Mucosa of stomach (tissue), 1 donor: ENCODE data around the gene DCAF11.
A peak's percentile ranks its signal among the peaks of the same experiment; 100 is the strongest.

Experiments used
- H3K27me3 ChIP-seq: one replicate; pipeline ENCODE4 v1.7.0; 2013; ENCODE audit warnings: mild to moderate bottlenecking, low read length; ENCODE audit not compliant: control insufficient read depth, insufficient read depth
- H3K36me3 ChIP-seq: one replicate; pipeline ENCODE4 v1.7.0; 2013; ENCODE audit warnings: low read length; ENCODE audit not compliant: control insufficient read depth, insufficient read depth
- H3K4me1 ChIP-seq: one replicate; pipeline ENCODE4 v1.7.0; 2013; ENCODE audit warnings: mild to moderate bottlenecking, low read length; ENCODE audit not compliant: control insufficient read depth, insufficient read depth
- H3K4me3 ChIP-seq: one replicate; pipeline ENCODE4 v1.7.0; 2013; ENCODE audit warnings: low read length
- H3K9ac ChIP-seq: one replicate; pipeline ENCODE4 v1.7.0; 2013; ENCODE audit warnings: mild to moderate bottlenecking, low read length, moderate library complexity
- H3K9me3 ChIP-seq: one replicate; pipeline ENCODE4 v1.7.0; 2013; ENCODE audit warnings: mild to moderate bottlenecking, low read length, moderate library complexity; ENCODE audit not compliant: control insufficient read depth
- donor health status: Pancreatic carcinoma.

Gene DCAF11

DNA sequence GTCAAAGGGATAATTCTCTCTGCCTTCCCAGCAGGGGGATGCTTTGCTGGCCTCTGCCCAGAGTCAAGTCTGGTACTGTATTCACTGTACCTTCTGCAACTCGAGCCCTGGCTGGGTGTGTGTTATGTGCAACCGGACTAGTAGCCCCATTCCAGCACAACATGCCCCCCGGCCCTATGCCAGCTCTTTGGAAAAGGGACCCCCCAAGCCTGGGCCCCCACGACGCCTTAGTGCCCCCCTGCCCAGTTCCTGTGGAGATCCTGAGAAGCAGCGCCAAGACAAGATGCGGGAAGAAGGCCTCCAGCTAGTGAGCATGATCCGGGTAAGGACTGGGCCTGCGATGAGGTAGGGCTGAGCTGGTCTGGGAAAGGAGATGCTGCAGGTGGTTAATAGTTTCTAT lies 36.0 kb downstream of the DCAF11 start:
- Histone ChIP-seq H3K4me1 (peaks cover 11% of the 10 kb centered on the region), H3K36me3 (peaks cover 18% of the 10 kb centered on the region), H3K27me3 (no peaks in the 10 kb centered on the region), H3K9ac (no peak overlapping the region), H3K4me3 (no peak overlapping the region), H3K9me3 (no peaks in the 10 kb centered on the region)

DNA sequence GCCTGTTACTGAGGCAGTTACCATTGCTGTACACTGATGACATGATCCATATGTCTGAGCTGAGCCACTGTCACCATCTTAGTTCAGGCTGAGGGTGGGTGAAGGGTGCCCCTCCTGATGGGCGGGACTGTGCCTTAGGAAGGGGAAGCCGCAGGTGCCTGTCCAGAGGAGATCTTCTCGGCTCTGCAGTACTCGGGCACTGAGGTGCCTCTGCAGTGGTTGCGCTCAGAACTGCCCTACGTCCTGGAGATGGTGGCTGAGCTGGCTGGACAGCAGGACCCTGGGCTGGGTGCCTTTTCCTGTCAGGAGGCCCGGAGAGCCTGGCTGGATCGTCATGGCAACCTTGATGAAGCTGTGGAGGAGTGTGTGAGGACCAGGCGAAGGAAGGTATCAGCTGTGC lies 36.4 kb downstream of the DCAF11 start:
- Histone ChIP-seq H3K27me3 (no peaks in the 10 kb centered on the region), H3K36me3 (peaks cover 22% of the 10 kb centered on the region), H3K4me1 (peaks cover 7% of the 10 kb centered on the region), H3K9ac (no peak overlapping the region), H3K9me3 (no peaks in the 10 kb centered on the region), H3K4me3 (no peak overlapping the region)

DNA sequence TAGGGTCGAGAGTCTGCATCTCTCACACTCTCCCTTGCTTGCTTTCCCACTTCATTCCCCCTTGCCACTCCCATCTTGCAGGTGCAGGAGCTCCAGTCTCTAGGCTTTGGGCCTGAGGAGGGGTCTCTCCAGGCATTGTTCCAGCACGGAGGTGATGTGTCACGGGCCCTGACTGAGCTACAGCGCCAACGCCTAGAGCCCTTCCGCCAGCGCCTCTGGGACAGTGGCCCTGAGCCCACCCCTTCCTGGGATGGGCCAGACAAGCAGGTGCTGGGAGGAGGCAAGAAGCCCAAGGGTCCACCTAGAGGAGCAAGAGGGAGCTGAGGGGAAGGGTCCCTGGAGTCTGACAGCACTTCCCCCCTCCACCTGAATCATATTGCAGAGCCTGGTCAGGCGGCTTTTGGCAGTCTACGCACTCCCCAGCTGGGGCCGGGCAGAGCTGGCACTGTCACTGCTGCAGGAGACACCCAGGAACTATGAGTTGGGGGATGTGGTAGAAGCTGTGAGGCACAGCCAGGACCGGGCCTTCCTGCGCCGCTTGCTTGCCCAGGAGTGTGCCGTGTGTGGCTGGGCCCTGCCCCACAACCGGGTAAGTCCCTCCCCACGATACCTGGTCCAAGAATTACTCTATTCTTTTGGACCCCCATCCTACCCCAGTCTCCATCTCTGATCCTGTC lies 37.0 kb downstream of the DCAF11 start:
- no peaks in the 10 kb centered on the region for H3K27me3 ChIP-seq
- H3K9ac ChIP-seq: no peak overlapping the region
- no peak overlapping the region for H3K4me3 ChIP-seq
- peaks cover 7% of the 10 kb centered on the region for H3K4me1 ChIP-seq
- H3K9me3 ChIP-seq: no peaks in the 10 kb centered on the region
- peaks cover 22% of the 10 kb centered on the region for H3K36me3 ChIP-seq

DNA sequence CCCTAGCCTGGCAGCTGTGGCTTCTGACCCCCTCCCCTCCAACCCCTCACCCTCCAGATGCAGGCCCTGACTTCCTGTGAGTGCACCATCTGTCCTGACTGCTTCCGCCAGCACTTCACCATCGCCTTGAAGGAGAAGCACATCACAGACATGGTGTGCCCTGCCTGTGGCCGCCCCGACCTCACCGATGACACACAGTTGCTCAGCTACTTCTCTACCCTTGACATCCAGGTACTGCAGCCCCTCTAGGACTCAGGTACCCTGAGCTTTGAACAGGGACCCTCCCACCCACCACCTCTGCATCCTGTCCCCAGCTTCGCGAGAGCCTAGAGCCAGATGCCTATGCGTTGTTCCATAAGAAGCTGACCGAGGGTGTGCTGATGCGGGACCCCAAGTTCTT lies 40.5 kb downstream of the DCAF11 start:
- Histone ChIP-seq H3K27me3 (no peaks in the 10 kb centered on the region), H3K9ac (no peak overlapping the region), H3K9me3 (no peaks in the 10 kb centered on the region), H3K36me3 (peaks cover 41% of the 10 kb centered on the region), H3K4me1 (no peaks in the 10 kb centered on the region), H3K4me3 (no peak overlapping the region)

DNA sequence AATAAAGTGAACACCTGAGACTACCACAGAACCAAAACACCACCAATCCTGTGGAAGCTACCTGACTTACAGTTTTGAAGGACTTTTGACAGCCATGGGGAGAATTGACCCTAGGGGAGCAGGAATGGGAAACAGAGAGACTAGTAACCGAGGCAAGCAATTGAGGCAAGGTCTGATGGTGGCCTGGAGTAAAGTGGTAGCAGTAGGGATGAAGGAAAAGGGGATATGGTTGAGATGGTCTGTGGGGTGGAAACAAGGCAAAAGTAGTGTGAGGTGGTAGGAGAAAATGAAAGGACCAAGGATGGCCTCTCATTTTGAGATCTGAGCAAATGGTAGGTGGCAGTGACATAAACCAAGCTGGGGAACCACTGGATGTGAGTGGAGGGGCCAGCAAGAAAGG lies 42.3 kb downstream of the DCAF11 start:
- Histone ChIP-seq H3K4me3 (no peak overlapping the region), H3K9me3 (no peaks in the 10 kb centered on the region), H3K4me1 (peaks cover 10% of the 10 kb centered on the region), H3K27me3 (no peaks in the 10 kb centered on the region), H3K36me3 (peaks cover 38% of the 10 kb centered on the region), H3K9ac (no peak overlapping the region)

DNA sequence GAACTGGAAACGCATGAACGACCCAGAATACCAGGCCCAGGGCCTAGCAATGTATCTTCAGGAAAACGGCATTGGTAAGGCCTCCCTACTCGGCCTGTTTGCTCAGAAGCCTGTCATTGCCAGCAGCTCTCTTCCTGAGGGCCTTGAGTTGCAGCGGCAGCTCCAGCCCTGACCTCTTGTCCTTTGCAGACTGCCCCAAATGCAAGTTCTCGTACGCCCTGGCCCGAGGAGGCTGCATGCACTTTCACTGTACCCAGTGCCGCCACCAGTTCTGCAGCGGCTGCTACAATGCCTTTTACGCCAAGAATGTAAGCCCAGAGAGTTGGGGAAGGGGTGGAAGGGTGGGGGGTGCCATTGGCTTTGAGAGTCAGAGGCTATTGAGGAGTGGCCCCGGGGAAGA lies 42.8 kb downstream of the DCAF11 start:
- no peaks in the 10 kb centered on the region for H3K9me3 ChIP-seq
- no peak overlapping the region for H3K9ac ChIP-seq
- no peak overlapping the region for H3K4me3 ChIP-seq
- no peaks in the 10 kb centered on the region for H3K27me3 ChIP-seq
- H3K4me1 ChIP-seq: peaks cover 15% of the 10 kb centered on the region
- H3K36me3 ChIP-seq: peaks cover 37% of the 10 kb centered on the region

DNA sequence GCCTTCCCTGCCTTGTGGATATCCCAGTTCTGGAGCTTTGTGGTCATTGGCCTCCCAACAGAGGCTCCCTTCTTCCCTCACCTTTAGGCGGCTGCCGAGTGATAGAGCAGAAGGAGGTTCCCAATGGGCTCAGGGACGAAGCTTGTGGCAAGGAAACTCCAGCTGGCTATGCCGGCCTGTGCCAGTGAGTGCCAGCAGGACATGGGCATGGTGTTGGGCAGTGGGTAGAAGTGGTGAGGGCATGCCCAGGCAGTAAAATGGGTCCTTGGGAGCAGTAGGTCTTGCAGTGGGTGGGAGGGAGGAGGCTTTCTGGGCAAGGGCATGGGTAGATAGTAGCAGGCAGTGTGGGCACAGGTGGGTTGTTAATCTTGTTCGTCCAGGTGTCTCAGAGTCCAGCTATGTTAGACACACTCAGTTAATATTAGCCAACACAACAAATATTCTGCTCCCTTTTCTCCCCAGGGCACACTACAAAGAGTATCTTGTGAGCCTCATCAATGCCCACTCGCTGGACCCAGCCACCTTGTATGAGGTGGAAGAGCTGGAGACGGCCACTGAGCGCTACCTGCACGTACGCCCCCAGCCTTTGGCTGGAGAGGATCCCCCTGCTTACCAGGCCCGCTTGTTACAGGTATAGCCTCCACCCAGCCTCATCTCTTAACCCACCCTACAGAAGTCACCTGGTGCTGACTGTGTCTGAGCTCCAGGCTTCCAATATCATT lies 45.4 kb downstream of the DCAF11 start:
- peak overlapping the region; percentile 47 for H3K9ac ChIP-seq
- peaks cover 58% of the 10 kb centered on the region for H3K36me3 ChIP-seq
- peaks cover 27% of the 10 kb centered on the region for H3K4me1 ChIP-seq

DNA sequence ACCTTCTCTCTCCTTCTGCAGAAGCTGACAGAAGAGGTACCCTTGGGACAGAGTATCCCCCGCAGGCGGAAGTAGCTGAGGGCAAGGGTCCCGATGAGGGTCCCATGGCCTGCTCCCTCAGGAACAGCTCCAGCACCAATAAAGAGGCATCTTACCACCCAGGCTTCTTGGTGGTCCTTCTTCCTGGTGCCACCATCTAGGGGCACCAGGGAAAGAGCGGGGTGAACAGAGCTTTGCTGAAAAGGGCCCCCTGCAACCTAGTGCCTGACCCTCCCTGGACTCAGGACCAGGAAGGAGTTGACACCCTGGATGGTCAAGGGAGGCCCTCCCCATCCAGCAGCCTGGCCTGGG lies 45.9 kb downstream of the DCAF11 start:
- Histone ChIP-seq H3K4me1 (peaks cover 27% of the 10 kb centered on the region), H3K36me3 (peaks cover 58% of the 10 kb centered on the region), H3K9me3 (no peaks in the 10 kb centered on the region), H3K4me3 (no peak overlapping the region), H3K27me3 (no peaks in the 10 kb centered on the region), H3K9ac (peak overlapping the region; percentile 47)

More for the DNA sequence above, 45.4 kb downstream of the DCAF11 start:
- no peaks in the 10 kb centered on the region for H3K9me3 ChIP-seq
- no peaks in the 10 kb centered on the region for H3K27me3 ChIP-seq
- no peak overlapping the region for H3K4me3 ChIP-seq

DNA sequence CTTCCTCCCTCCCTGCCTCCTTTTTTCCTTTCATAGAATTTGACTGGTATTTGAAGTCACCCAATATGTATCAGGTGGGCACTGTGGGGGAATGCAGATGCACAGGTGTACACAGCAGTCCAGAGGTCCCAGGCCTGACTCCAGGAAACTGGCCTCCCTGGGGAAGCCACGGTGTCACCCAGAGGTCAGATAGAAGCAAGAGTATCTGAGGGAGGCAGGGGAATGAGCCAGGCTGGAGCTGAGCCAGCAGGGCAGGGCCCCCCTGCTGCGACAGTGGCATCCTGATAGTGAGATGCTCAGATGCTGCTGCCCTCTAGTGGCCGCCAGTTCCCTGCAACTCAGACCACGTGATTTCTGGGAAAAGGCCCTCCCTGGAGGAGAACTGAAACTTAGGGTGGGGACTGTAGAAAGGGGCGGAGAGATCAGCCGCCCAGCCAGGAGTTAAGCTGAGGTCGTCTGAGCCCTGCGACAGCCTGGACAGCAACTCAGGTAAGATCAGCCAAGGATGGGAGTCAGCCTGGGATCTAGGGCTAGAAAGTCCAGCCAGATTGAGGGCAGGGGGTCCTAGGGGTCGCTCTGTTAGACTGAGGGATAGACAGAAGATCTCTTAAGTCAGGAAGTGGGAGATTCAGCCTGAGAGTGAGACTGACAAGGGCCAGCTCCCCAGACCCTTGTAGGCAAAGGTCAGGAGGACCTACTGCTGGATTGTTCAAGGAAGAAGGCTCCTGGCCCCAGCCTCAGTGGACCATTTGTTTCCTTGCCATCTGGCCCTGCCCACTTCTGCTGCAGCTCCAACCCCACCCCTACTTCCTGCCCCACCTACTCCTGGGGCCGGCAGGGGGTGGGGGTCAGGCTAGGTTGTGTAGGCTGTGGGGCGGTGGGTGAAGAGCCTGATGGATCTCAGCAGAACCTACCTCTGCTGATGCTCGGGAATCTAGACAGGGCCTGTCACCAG lies 46.5 kb downstream of the DCAF11 start, which contains the start of gene IRF9:
IRF9 (plus strand) TSS at position 416 of the 955 bp plus-strand sequence. CDS start 880 bp downstream, outside the sequence.
- Histone ChIP-seq H3K9ac (peak within 1 kb of the TSS; percentile 97), H3K4me3 (peak within 1 kb of the TSS; percentile 98), H3K36me3 (peaks cover 58% of the 10 kb centered on the region), H3K9me3 (no peaks in the 10 kb centered on the region), H3K4me1 (peaks cover 27% of the 10 kb centered on the region), H3K27me3 (no peaks in the 10 kb centered on the region)

DNA sequence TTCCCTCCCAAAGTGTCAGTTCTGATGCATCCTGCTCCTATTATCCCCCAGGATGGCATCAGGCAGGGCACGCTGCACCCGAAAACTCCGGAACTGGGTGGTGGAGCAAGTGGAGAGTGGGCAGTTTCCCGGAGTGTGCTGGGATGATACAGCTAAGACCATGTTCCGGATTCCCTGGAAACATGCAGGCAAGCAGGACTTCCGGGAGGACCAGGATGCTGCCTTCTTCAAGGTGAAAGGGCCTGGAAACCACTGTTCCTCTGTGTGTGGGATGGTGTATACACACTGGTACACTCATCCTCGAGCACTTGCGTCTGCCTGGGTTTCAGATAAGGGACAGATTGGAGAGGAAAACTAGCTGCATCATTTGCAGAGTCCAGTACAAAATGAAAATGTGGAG lies 47.5 kb downstream of the DCAF11 start:
- Histone ChIP-seq H3K4me1 (peaks cover 27% of the 10 kb centered on the region), H3K9me3 (no peaks in the 10 kb centered on the region), H3K27me3 (no peaks in the 10 kb centered on the region), H3K4me3 (peak overlapping the region; percentile 98), H3K9ac (peak overlapping the region; percentile 97), H3K36me3 (peaks cover 60% of the 10 kb centered on the region)

DNA sequence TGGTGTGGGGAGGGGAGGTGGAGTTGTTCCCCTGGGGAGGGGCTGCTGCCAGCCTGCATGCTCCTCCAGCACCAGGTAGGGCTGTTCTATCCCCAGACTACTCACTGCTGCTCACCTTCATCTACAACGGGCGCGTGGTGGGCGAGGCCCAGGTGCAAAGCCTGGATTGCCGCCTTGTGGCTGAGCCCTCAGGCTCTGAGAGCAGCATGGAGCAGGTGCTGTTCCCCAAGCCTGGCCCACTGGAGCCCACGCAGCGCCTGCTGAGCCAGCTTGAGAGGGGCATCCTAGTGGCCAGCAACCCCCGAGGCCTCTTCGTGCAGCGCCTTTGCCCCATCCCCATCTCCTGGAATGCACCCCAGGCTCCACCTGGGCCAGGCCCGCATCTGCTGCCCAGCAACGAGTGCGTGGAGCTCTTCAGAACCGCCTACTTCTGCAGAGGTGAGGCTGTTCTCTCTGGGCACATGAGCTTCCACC lies 50.0 kb downstream of the DCAF11 start:
- no peak overlapping the region for H3K9ac ChIP-seq
- peaks cover 46% of the 10 kb centered on the region for H3K36me3 ChIP-seq
- no peaks in the 10 kb centered on the region for H3K9me3 ChIP-seq
- H3K4me3 ChIP-seq: no peak overlapping the region
- H3K4me1 ChIP-seq: peaks cover 27% of the 10 kb centered on the region
- no peaks in the 10 kb centered on the region for H3K27me3 ChIP-seq
